Activated CD8-positive, alpha-beta T cell treated with anti-CD3 and anti-CD28 coated beads for 36 hours (primary cell): ENCODE data around the gene PLD1. TPM values are rescaled to one million over a fixed set of nuclear protein-coding genes. Genes with fewer than 3 reads are reported as not detected.
"Not testable (repeated sequence)": the region's sequence is repeated elsewhere in the genome, so short reads cannot be mapped to it uniquely, and the experiment has no call there.

Experiments
- ATAC-seq: fragments of 200-7000 bp; cut with Tn5 transposase; one replicate; pipeline ENCODE4 v1.10.0; 2021; ENCODE audit warnings: mild to moderate bottlenecking, moderate library complexity
- CTCF ChIA-PET: fragments of 350-600 bp; sonication (Branson Sonifier 250); formaldehyde crosslinking; loops from one replicate; lab custom pipeline; 2021; ENCODE audit warnings: antibody characterized with exemption; lab: Charles Lee
- POLR2A ChIA-PET: fragments of 350-600 bp; sonication (Branson Sonifier 250); formaldehyde crosslinking; loops from one replicate; lab custom pipeline; 2021; ENCODE audit warnings: antibody characterized with exemption; lab: Charles Lee
- DNase-seq: peaks from one replicate; pipeline ENCODE4 v3.0.0-alpha.2; 2020
- H3K27ac Mint-ChIP-seq: one replicate; pipeline ENCODE4 v1.8.0; 2021; ENCODE audit warnings: mild to moderate bottlenecking, mixed read lengths
- H3K27me3 Mint-ChIP-seq: one replicate; pipeline ENCODE4 v1.8.0; 2021; ENCODE audit warnings: mixed read lengths
- H3K36me3 Mint-ChIP-seq: one replicate; pipeline ENCODE4 v1.8.0; 2021; ENCODE audit warnings: low read depth, mixed read lengths
- H3K4me1 Mint-ChIP-seq: one replicate; pipeline ENCODE4 v1.8.0; 2021; ENCODE audit warnings: low read depth, mixed read lengths
- H3K4me3 Mint-ChIP-seq: one replicate; pipeline ENCODE4 v1.8.0; 2021; ENCODE audit warnings: mild to moderate bottlenecking, moderate library complexity, mixed read lengths
- H3K9me3 Mint-ChIP-seq: one replicate; pipeline ENCODE4 v1.8.0; 2021; ENCODE audit warnings: mixed read lengths
- intact Hi-C: fragments of 100-400 bp; cut with micrococcal nuclease; formaldehyde crosslinking; loops from one replicate; pipeline ENCODE4 v1.10.0; 2022
- total RNA-seq, 2 experiments: library from RNA; stranded (reverse); gene quantifications; one replicate each; pipeline ENCODE4 v1.2.3, GENCODE V29; 2021
- TF ChIP-seq, protein P1 (sequence below): fragments of 200-600 bp; IDR thresholded peaks from one replicate; pipeline ENCODE4 v1.8.0; 2022; ENCODE audit warnings: antibody characterized with exemption, mild to moderate bottlenecking

Gene PLD1
- total RNA-seq, 2 experiments from 2014 or later: 0.86 to 1.2 TPM

GRCh38 chr3:171695426-171695825 lies 114.9 kb downstream of the PLD1 start:
- ChIA-PET POLR2A (no interaction called here), CTCF (interaction anchor here (1.4 kb wide), 1 partner anchor 10 kb away, joined by 3 read pairs; no protein-coding TSS in a partner anchor)
- H3K27ac Mint-ChIP-seq: no peak overlapping the region
- peaks cover 6% of the 10 kb centered on the region for H3K4me1 Mint-ChIP-seq
- H3K36me3 Mint-ChIP-seq: no peaks in the 10 kb centered on the region
- ATAC-seq: no peak
- peaks cover 19% of the 10 kb centered on the region for H3K27me3 Mint-ChIP-seq
- no peaks in the 10 kb centered on the region for H3K9me3 Mint-ChIP-seq
- TF ChIP-seq, protein P1, sequence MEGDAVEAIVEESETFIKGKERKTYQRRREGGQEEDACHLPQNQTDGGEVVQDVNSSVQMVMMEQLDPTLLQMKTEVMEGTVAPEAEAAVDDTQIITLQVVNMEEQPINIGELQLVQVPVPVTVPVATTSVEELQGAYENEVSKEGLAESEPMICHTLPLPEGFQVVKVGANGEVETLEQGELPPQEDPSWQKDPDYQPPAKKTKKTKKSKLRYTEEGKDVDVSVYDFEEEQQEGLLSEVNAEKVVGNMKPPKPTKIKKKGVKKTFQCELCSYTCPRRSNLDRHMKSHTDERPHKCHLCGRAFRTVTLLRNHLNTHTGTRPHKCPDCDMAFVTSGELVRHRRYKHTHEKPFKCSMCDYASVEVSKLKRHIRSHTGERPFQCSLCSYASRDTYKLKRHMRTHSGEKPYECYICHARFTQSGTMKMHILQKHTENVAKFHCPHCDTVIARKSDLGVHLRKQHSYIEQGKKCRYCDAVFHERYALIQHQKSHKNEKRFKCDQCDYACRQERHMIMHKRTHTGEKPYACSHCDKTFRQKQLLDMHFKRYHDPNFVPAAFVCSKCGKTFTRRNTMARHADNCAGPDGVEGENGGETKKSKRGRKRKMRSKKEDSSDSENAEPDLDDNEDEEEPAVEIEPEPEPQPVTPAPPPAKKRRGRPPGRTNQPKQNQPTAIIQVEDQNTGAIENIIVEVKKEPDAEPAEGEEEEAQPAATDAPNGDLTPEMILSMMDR: no peak
- no peak for DNase-seq
- no peak overlapping the region for H3K4me3 Mint-ChIP-seq
- intact Hi-C loops: no loop called here

DNA sequence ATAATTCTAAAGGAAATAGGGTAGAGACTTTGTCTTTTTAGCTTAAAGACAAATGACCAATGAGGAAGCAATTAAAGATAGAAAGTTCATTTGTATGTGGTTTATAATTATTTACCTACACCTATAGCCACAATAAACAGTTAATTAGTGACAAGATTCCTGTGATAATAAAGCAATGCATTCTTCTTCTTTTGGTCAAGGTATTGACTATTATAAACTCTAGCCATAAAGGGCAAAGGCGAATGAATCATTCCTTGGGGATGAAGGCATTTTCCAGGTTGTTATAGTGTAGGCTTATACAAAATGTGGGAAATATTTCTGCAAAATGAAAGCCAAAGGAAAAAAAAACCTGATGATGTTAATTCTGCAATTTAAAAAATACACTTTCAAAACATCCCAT lies 115.4 kb downstream of the PLD1 start:
- Mint-ChIP-seq H3K27ac (no peak overlapping the region), H3K4me1 (peaks cover 9% of the 10 kb centered on the region), H3K36me3 (no peaks in the 10 kb centered on the region), H3K27me3 (peaks cover 15% of the 10 kb centered on the region), H3K4me3 (no peak overlapping the region), H3K9me3 (no peaks in the 10 kb centered on the region)
- POLR2A ChIA-PET: no interaction called here
- intact Hi-C loops: no loop called here
- TF ChIP-seq, protein P1: no peak
- ATAC-seq (no peak), DNase-seq (no peak)
- CTCF ChIA-PET: interaction anchor here (1.4 kb wide), 1 partner anchor 10 kb away, joined by 3 read pairs; no protein-coding TSS in a partner anchor

DNA sequence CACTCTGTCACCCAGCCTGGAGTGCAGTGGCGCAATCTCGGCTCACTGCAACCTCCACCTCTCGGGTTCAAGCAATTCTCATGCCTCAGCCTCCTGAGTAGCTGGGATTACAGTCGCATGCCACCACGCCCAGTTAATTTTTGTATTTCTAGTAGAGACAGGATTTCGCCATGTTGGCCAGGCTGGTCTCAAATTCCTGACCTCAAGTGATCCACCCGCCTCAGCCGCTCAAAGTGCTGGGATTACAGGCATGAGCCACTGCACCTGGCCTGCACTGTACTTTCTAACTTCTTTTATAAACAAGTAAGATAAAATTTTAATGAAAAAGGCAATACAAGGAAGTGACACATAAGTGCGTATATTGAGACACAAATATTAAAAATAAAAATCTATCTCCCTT lies 117.7 kb downstream of the PLD1 start:
- ATAC-seq, DNase-seq, H3K27ac Mint-ChIP-seq, H3K4me3 Mint-ChIP-seq, CTCF ChIA-PET, H3K9me3 Mint-ChIP-seq, intact Hi-C loops, H3K36me3 Mint-ChIP-seq, POLR2A ChIA-PET: not testable (repeated sequence)
- Mint-ChIP-seq H3K4me1 (peaks cover 12% of the 10 kb centered on the region), H3K27me3 (peaks cover 16% of the 10 kb centered on the region)

DNA sequence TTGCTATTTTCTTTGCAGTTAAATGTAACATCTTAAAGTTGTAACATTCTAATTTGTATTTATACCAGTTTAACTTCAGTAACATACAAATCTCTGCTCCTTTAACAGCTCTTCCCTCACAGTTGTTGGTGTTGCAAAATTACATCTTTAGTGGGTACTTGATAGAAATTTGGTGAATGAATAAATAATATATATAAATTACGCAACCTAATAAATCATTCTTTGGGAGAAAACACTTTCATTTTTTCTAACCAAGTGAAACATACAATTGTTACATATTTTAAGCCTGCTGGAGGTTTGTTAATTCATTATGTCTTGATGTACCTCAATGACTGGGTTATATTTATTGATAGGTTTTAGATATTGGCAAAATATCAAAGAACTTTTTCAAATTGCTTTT lies 118.8 kb downstream of the PLD1 start:
- ChIA-PET CTCF (interaction anchor here (0.9 kb wide), 1 partner anchor 10 kb away, joined by 3 read pairs; no protein-coding TSS in a partner anchor), POLR2A (no interaction called here)
- Mint-ChIP-seq H3K4me1 (peaks cover 12% of the 10 kb centered on the region), H3K27ac (no peak overlapping the region), H3K36me3 (no peaks in the 10 kb centered on the region), H3K27me3 (peaks cover 15% of the 10 kb centered on the region), H3K4me3 (no peak overlapping the region), H3K9me3 (no peaks in the 10 kb centered on the region)
- TF ChIP-seq, protein P1: no peak
- no peak for ATAC-seq
- intact Hi-C loops: no loop called here
- DNase-seq: no peak

- ATAC-seq: no peak
- Mint-ChIP-seq H3K4me3 (no peak overlapping the region), H3K36me3 (no peaks in the 10 kb centered on the region), H3K4me1 (peaks cover 12% of the 10 kb centered on the region), H3K9me3 (no peaks in the 10 kb centered on the region), H3K27me3 (peaks cover 14% of the 10 kb centered on the region), H3K27ac (no peak overlapping the region)
- CTCF ChIA-PET: no interaction called here
- no peak for DNase-seq
- POLR2A ChIA-PET: no interaction called here
- intact Hi-C loops: no loop called here
- TF ChIP-seq, protein P1: no peak
Measured at GRCh38 chr3:171690281-171690680, 120.0 kb downstream of the PLD1 start.
